ENCODE results near the gene GIGYF2.

The GIGYF2 gene

DNA sequence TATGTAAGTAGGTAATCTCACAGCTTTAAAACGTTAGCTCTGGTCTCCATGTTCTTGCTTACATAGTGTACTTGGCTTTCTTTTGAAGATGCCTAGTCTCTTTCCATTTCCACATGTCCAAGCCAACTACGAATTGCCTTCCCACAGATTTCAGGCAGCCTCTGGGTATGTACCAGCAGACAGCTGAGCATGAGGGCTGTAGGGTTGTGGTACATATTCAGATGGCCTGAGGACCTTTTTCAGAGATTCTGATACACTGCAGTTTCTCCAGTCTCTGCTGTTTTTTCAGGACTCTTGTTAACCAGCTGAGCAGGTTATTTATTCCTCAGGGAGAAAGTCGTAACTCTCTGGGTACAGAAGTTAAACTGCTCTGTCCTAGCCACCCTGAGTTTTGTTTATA, 82.3 kb downstream of the GIGYF2 start (continued):
- TF ChIP-seq, protein P1, sequence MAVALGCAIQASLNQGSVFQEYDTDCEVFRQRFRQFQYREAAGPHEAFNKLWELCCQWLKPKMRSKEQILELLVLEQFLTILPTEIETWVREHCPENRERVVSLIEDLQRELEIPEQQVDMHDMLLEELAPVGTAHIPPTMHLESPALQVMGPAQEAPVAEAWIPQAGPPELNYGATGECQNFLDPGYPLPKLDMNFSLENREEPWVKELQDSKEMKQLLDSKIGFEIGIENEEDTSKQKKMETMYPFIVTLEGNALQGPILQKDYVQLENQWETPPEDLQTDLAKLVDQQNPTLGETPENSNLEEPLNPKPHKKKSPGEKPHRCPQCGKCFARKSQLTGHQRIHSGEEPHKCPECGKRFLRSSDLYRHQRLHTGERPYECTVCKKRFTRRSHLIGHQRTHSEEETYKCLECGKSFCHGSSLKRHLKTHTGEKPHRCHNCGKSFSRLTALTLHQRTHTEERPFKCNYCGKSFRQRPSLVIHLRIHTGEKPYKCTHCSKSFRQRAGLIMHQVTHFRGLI (tag by site-specific recombination; IDR thresholded peaks at IDR 0.05) = no peak
- no peak for TF ChIP-seq ZNF707 (tag by site-specific recombination; IDR thresholded peaks at IDR 0.05)
- TF ChIP-seq BCL11A (tag by site-specific recombination; IDR thresholded peaks at IDR 0.05; ENCODE audit: low read depth) = no peak
- TF ChIP-seq, protein P2, sequence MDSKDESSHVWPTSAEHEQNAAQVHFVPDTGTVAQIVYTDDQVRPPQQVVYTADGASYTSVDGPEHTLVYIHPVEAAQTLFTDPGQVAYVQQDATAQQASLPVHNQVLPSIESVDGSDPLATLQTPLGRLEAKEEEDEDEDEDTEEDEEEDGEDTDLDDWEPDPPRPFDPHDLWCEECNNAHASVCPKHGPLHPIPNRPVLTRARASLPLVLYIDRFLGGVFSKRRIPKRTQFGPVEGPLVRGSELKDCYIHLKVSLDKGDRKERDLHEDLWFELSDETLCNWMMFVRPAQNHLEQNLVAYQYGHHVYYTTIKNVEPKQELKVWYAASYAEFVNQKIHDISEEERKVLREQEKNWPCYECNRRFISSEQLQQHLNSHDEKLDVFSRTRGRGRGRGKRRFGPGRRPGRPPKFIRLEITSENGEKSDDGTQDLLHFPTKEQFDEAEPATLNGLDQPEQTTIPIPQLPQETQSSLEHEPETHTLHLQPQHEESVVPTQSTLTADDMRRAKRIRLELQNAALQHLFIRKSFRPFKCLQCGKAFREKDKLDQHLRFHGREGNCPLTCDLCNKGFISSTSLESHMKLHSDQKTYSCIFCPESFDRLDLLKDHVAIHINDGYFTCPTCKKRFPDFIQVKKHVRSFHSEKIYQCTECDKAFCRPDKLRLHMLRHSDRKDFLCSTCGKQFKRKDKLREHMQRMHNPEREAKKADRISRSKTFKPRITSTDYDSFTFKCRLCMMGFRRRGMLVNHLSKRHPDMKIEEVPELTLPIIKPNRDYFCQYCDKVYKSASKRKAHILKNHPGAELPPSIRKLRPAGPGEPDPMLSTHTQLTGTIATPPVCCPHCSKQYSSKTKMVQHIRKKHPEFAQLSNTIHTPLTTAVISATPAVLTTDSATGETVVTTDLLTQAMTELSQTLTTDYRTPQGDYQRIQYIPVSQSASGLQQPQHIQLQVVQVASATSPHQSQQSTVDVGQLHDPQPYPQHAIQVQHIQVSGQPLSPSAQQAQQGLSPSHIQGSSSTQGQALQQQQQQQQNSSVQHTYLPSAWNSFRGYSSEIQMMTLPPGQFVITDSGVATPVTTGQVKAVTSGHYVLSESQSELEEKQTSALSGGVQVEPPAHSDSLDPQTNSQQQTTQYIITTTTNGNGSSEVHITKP (tag by site-specific recombination; IDR thresholded peaks at IDR 0.05) = no peak

DNA sequence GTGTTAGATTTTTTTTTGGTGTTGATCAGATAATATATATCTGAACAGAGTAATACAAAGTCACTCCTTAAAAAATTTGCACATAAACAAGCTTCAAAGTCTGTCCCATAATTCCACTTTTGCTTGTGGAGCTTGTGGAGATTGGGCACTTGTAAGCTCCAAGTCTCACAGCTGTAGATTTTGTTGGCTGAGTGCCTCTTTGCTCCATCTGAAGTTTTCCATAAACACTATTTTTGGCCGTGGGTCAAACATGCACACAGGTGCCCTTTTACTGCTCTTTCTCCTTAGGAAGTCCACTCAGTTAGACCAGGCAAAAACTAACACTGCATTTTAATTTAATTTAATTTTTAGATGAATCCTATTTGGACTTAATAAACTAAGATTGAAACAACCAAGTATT, 82.8 kb downstream of the GIGYF2 start:
- no peak overlapping the region for H3K27ac ChIP-seq (ENCODE audit: extremely low read depth, low read depth, low read length)
- H3K36me3 ChIP-seq (ENCODE audit: control insufficient read depth in 2 of 2, insufficient read depth in 1 of 2, low read length in 2 of 2) = peaks cover 0 to 22% of the 10 kb centered on the region in 2 experiments; a peak in 1 of 3 replicates
- no peak for TF ChIP-seq ZNF10 (tag by site-specific recombination; IDR thresholded peaks at IDR 0.05)
- peak; percentile 57; the same call in 1 of the 2 replicates for TF ChIP-seq SCRT2 (tag by site-specific recombination; IDR thresholded peaks at IDR 0.05)
- TF ChIP-seq SCRT1 (tag by site-specific recombination; IDR thresholded peaks at IDR 0.05; ENCODE audit: borderline replicate concordance) = peak; percentile 78
- no peaks in the 10 kb centered on the region for H3K9me3 ChIP-seq (ENCODE audit: control insufficient read depth, insufficient read depth, low read depth, low read length)
- ChIA-PET POLR2A (no interaction called here), CTCF (interaction anchor here (1.1 kb wide), 1 partner anchor 64 kb away, joined by 3 read pairs; no protein-coding TSS in a partner anchor)
- no peak overlapping the region for H3K4me3 ChIP-seq (ENCODE audit: low read depth, low read length)
- peaks cover 27% of the 10 kb centered on the region for H3K4me1 ChIP-seq (ENCODE audit: control insufficient read depth, insufficient read depth, low read length)

DNA sequence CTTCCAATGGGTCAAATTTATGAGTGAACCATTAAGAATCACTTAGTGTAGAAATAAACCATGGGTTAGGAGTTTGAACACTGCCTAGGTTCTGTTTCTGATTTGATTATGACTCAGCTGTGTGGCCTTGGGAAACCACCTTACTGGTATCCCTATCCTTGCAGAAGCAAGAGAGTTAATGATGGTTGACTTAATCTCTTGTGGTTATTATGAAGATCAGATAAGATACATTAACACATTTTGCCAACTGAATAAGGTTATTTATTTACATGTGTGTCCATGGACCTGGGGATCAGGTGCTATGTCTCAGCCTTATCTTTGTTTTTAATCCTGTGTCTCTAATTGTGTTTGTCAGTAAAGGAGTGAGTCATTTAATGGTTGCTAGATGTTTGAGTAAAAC, 84.6 kb downstream of the GIGYF2 start:
- Histone ChIP-seq H3K9me3 (ENCODE audit: control insufficient read depth, insufficient read depth, low read depth, low read length) (no peaks in the 10 kb centered on the region), H3K36me3 (ENCODE audit: control insufficient read depth in 2 of 2, insufficient read depth in 1 of 2, low read length in 2 of 2) (peaks cover 0 to 28% of the 10 kb centered on the region in 2 experiments; a peak in 2 of 3 replicates), H3K27ac (ENCODE audit: extremely low read depth, low read depth, low read length) (no peak overlapping the region), H3K4me1 (ENCODE audit: control insufficient read depth, insufficient read depth, low read length) (peaks cover 21% of the 10 kb centered on the region), H3K4me3 (ENCODE audit: low read depth, low read length) (no peak overlapping the region)
- ChIA-PET POLR2A (no interaction called here), CTCF (no interaction called here)
- TF ChIP-seq YY2 (tag by site-specific recombination; IDR thresholded peaks at IDR 0.05) (no peak), SP7 (tag by site-specific recombination; IDR thresholded peaks at IDR 0.05) (peak; percentile 89), ZIC2 (tag by site-specific recombination; IDR thresholded peaks at IDR 0.05) (no peak), ZNF623 (tag by site-specific recombination; IDR thresholded peaks at IDR 0.05) (no peak), PRDM1 (tag by site-specific recombination; IDR thresholded peaks at IDR 0.05) (no peak), ZNF837 (tag by site-specific recombination; IDR thresholded peaks at IDR 0.05) (no peak), ZNF707 (tag by site-specific recombination; IDR thresholded peaks at IDR 0.05) (no peak), HOXA7 (CRISPR knock-in tag; IDR thresholded peaks at IDR 0.05; ENCODE audit: borderline replicate concordance) (no peak), ZNF404 (tag by site-specific recombination; IDR thresholded peaks at IDR 0.05) (no peak), GLIS1 (tag by site-specific recombination; IDR thresholded peaks at IDR 0.05) (no peak), ZNF585B (tag by site-specific recombination; IDR thresholded peaks at IDR 0.05) (no peak), MEIS1 (CRISPR knock-in tag; IDR thresholded peaks at IDR 0.05; ENCODE audit: borderline replicate concordance) (no peak), REPIN1 (tag by site-specific recombination; IDR thresholded peaks at IDR 0.05; ENCODE audit: low read depth) (no peak), GLI4 (tag by site-specific recombination; IDR thresholded peaks at IDR 0.05) (no peak), ZNF548 (tag by site-specific recombination; IDR thresholded peaks at IDR 0.05) (no peak), KLF8 (tag by site-specific recombination; IDR thresholded peaks at IDR 0.05) (peak; percentile 57)
- TF ChIP-seq, protein P3, sequence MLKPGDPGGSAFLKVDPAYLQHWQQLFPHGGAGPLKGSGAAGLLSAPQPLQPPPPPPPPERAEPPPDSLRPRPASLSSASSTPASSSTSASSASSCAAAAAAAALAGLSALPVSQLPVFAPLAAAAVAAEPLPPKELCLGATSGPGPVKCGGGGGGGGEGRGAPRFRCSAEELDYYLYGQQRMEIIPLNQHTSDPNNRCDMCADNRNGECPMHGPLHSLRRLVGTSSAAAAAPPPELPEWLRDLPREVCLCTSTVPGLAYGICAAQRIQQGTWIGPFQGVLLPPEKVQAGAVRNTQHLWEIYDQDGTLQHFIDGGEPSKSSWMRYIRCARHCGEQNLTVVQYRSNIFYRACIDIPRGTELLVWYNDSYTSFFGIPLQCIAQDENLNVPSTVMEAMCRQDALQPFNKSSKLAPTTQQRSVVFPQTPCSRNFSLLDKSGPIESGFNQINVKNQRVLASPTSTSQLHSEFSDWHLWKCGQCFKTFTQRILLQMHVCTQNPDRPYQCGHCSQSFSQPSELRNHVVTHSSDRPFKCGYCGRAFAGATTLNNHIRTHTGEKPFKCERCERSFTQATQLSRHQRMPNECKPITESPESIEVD (tag by site-specific recombination; IDR thresholded peaks at IDR 0.05) = peak; percentile 49
- TF ChIP-seq, protein P4, sequence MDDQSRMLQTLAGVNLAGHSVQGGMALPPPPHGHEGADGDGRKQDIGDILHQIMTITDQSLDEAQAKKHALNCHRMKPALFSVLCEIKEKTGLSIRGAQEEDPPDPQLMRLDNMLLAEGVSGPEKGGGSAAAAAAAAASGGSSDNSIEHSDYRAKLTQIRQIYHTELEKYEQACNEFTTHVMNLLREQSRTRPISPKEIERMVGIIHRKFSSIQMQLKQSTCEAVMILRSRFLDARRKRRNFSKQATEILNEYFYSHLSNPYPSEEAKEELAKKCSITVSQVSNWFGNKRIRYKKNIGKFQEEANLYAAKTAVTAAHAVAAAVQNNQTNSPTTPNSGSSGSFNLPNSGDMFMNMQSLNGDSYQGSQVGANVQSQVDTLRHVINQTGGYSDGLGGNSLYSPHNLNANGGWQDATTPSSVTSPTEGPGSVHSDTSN (CRISPR knock-in tag; IDR thresholded peaks at IDR 0.05) = no peak
- TF ChIP-seq, protein P5, sequence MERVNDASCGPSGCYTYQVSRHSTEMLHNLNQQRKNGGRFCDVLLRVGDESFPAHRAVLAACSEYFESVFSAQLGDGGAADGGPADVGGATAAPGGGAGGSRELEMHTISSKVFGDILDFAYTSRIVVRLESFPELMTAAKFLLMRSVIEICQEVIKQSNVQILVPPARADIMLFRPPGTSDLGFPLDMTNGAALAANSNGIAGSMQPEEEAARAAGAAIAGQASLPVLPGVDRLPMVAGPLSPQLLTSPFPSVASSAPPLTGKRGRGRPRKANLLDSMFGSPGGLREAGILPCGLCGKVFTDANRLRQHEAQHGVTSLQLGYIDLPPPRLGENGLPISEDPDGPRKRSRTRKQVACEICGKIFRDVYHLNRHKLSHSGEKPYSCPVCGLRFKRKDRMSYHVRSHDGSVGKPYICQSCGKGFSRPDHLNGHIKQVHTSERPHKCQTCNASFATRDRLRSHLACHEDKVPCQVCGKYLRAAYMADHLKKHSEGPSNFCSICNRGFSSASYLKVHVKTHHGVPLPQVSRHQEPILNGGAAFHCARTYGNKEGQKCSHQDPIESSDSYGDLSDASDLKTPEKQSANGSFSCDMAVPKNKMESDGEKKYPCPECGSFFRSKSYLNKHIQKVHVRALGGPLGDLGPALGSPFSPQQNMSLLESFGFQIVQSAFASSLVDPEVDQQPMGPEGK (tag by site-specific recombination; IDR thresholded peaks at IDR 0.05) = no peak

Measured in HEK293 (cell line).